ENCODE results near the gene RBCK1. TPM values are rescaled to one million over a fixed set of nuclear protein-coding genes. Genes with fewer than 3 reads are reported as not detected.

The RBCK1 gene
- polyA plus RNA-seq, 1 donor from 2014 or later, result 38.4 TPM

DNA sequence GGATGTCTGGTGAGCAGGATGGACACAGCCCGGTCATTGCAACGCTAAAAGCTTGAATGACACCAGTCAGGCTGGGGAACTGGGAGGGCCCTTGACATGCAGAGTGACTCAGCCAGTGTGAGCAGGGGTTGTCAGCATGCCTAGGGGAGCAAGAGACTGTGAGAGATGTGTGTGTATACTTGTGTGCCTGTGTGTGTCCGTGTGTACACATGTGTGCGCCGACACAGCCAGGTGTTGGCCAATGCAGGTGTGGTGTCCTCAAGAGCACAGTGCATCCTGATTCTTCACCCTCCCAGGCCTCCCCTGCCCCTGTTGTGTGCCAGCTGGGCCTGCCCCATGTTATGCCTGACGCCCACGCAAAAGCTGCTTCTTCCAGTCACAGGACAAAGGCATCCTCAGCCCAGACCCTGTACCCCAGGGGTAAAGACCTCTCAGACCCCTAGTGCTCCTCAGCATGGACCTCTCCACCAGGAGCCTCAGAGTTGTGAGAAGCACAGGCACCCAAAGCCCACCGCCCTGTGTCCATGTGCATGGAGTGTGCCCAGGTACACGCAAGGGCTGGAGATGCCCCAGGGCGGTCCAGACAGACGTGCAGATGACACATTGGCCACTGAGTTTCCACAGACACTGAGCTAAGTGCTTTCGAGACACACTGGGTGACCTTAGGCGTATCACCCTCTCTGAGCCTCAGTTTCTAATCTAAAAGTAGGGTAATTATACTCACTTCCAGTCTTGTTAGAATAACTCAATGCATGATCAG is 44.6 kb upstream of the RBCK1 start:
- Histone ChIP-seq H3K4me3 (ENCODE audit: low read length) (no peak overlapping the region), H3K9me2 (ENCODE audit: insufficient read depth, low read length) (no peaks in the 10 kb centered on the region), H3K27ac (ENCODE audit: low read length) (no peak overlapping the region), H3K4me2 (ENCODE audit: low read length) (no peak overlapping the region), H3K27me3 (ENCODE audit: insufficient read depth, low read depth, low read length) (no peaks in the 10 kb centered on the region), H3K79me2 (replicated peaks; ENCODE audit: insufficient read depth, low read length) (no peaks in the 10 kb centered on the region), H2AFZ (ENCODE audit: low read depth, low read length) (no peak overlapping the region), H4K20me1 (ENCODE audit: insufficient read depth) (no peaks in the 10 kb centered on the region), H3K9ac (ENCODE audit: low read length) (no peak overlapping the region), H3F3A (ENCODE audit: insufficient read depth, low read length, poor library complexity, severe bottlenecking) (no peaks in the 10 kb centered on the region), H3K36me3 (ENCODE audit: insufficient read depth, low read length) (no peaks in the 10 kb centered on the region), H3K9me3 (ENCODE audit: low read length) (no peaks in the 10 kb centered on the region)
- TF ChIP-seq, protein P1, sequence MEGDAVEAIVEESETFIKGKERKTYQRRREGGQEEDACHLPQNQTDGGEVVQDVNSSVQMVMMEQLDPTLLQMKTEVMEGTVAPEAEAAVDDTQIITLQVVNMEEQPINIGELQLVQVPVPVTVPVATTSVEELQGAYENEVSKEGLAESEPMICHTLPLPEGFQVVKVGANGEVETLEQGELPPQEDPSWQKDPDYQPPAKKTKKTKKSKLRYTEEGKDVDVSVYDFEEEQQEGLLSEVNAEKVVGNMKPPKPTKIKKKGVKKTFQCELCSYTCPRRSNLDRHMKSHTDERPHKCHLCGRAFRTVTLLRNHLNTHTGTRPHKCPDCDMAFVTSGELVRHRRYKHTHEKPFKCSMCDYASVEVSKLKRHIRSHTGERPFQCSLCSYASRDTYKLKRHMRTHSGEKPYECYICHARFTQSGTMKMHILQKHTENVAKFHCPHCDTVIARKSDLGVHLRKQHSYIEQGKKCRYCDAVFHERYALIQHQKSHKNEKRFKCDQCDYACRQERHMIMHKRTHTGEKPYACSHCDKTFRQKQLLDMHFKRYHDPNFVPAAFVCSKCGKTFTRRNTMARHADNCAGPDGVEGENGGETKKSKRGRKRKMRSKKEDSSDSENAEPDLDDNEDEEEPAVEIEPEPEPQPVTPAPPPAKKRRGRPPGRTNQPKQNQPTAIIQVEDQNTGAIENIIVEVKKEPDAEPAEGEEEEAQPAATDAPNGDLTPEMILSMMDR (IDR thresholded peaks at IDR 0.05; ENCODE audit: poor library complexity, severe bottlenecking), result no peak
- no peak for TF ChIP-seq EP300 (conservative IDR thresholded peaks at IDR 0.05; ENCODE audit: poor library complexity, severe bottlenecking)
- TF ChIP-seq SMC3 (conservative IDR thresholded peaks at IDR 0.05; ENCODE audit: poor library complexity), result no peak
- no peak for TF ChIP-seq EZH2 (IDR thresholded peaks at IDR 0.05; ENCODE audit: borderline replicate concordance, insufficient read depth, low read length, poor library complexity, severe bottlenecking)
- TF ChIP-seq RAD21 (conservative IDR thresholded peaks at IDR 0.05), result no peak
- no peak for TF ChIP-seq MXI1 (conservative IDR thresholded peaks at IDR 0.05; ENCODE audit: poor library complexity, severe bottlenecking)
- no peak for TF ChIP-seq TAF1 (IDR thresholded peaks at IDR 0.05; ENCODE audit: low read depth)
- TF ChIP-seq POLR2AphosphoS5 (IDR thresholded peaks at IDR 0.05), result no peak
- no peak for TF ChIP-seq REST (IDR thresholded peaks at IDR 0.05; ENCODE audit: borderline replicate concordance)

GRCh38 chr20:364905-365794 is 42.9 kb upstream of the RBCK1 start:
- no peaks in the 10 kb centered on the region for H3K79me2 ChIP-seq (replicated peaks; ENCODE audit: insufficient read depth, low read length)
- H3F3A ChIP-seq (ENCODE audit: insufficient read depth, low read length, poor library complexity, severe bottlenecking), result no peaks in the 10 kb centered on the region
- H3K9me2 ChIP-seq (ENCODE audit: insufficient read depth, low read length), result no peaks in the 10 kb centered on the region
- H3K27me3 ChIP-seq (ENCODE audit: insufficient read depth, low read depth, low read length), result no peaks in the 10 kb centered on the region
- no peak overlapping the region for H3K4me2 ChIP-seq (ENCODE audit: low read length)
- H4K20me1 ChIP-seq (ENCODE audit: insufficient read depth), result no peaks in the 10 kb centered on the region
- no peak overlapping the region for H3K27ac ChIP-seq (ENCODE audit: low read length)
- no peak for TF ChIP-seq EZH2 (IDR thresholded peaks at IDR 0.05; ENCODE audit: borderline replicate concordance, insufficient read depth, low read length, poor library complexity, severe bottlenecking)
- TF ChIP-seq SMC3 (conservative IDR thresholded peaks at IDR 0.05; ENCODE audit: poor library complexity), result no peak
- TF ChIP-seq TAF1 (IDR thresholded peaks at IDR 0.05; ENCODE audit: low read depth), result no peak
- H3K9ac ChIP-seq (ENCODE audit: low read length), result no peak overlapping the region
- no peak overlapping the region for H3K4me3 ChIP-seq (ENCODE audit: low read length)
- H2AFZ ChIP-seq (ENCODE audit: low read depth, low read length), result no peak overlapping the region
- no peaks in the 10 kb centered on the region for H3K9me3 ChIP-seq (ENCODE audit: low read length)
- no peaks in the 10 kb centered on the region for H3K36me3 ChIP-seq (ENCODE audit: insufficient read depth, low read length)

Data from neural cell (in vitro differentiated cells).